CD4-positive, alpha-beta T cell treated with Interleukin-10 for 1 hour (primary cell): ENCODE measurements around the gene SLC29A3.

Source experiments
- DNase-seq: peaks from one replicate; pipeline ENCODE4 v3.0.0-alpha.2; 2020

The SLC29A3 gene

GRCh38 chr10:71324743-71325142 is 5.7 kb downstream of the SLC29A3 start:
- DNase-seq, result no peak

DNA sequence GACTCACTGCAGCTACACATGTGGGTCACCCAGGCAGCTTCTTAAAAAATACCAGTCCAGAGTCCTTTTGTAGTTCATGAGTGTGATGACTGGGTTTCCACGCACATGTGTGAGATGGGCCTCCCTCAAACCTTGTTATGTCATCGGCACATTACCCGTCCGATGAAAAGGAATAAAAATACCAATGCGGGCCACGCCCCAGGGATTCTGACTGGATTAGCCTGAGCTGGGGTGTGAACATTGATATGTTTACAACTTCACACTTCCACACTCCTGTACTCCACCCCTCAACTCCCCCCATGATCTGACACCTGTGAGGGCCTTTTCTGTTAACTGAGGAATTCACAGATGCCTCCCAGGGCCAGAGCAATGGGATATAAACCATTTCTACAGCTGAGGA is 6.2 kb downstream of the SLC29A3 start:
- no peak for DNase-seq

DNA sequence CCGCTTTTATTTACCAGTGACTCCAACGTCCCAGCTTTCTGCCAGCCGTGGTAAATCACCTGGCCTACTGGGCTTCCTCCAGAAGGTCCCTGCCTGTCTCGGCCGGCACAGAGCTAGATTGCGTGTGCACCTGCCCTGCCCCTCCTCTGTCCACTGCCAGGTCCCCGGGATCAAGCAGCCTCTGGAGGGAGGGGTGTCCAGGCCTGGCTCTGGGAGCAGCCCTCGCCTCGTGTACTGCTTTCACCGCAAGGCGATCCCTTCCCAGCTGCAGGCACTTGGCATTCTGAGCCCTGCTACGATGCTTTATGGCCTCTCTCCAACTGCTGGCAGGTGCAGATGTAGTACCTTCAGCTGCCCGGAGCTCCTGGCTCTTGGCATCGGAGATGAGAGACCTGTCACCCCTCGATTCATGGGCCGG is 7.4 kb downstream of the SLC29A3 start:
- DNase-seq, result no peak

- DNase-seq, result no peak
Measured at GRCh38 chr10:71330789-71331404, 11.8 kb downstream of the SLC29A3 start.

DNA sequence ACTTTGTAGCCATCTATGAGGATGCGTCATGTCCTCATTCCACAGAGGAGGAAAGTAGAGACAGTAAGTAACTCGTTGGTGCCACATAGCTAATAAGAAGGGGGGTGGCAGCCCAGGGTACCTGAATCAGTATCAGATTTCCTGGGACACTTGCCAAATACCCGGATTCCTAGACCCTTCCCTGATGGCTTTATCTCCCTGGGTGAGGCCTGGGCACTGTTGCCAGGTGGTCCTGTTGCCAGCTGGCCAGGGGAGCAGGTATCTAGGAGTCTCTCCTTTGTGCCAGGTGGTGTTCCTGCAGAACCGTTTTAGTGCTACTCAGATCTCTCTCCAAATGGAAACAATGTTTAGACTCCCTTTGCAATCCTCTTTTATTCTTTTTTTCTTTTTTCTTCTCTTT is 12.7 kb downstream of the SLC29A3 start:
- DNase-seq, result no peak

- no peak for DNase-seq
Measured at GRCh38 chr10:71332466-71332865, 13.4 kb downstream of the SLC29A3 start.

- DNase-seq, result no peak
Measured at GRCh38 chr10:71333129-71333887, 14.2 kb downstream of the SLC29A3 start.

GRCh38 chr10:71334221-71334791 is 15.2 kb downstream of the SLC29A3 start:
- DNase-seq, result no peak

- no peak for DNase-seq
Measured at GRCh38 chr10:71335173-71335708, 16.2 kb downstream of the SLC29A3 start.

DNA sequence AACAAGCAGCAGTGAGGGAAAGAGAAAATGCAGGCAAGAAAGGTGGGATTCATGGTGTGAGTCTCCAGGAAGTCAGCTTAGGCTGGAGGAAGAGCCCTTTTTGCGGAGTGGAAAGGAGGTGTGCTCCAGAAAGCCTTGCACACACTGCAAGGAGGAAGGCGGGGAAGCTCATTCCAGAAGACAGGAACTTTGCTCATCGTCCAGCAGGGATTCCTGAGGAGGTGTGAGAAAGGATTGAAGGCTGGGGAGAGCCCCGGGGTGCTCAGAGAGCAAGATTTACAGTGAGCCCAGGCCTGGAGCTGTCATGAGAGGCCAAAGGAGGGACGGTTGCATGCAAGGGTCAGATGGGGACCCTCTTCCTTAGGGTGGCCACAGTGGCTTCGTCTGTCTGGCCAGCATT is 17.6 kb downstream of the SLC29A3 start:
- no peak for DNase-seq

GRCh38 chr10:71337219-71337701 is 18.2 kb downstream of the SLC29A3 start:
- no peak for DNase-seq

DNA sequence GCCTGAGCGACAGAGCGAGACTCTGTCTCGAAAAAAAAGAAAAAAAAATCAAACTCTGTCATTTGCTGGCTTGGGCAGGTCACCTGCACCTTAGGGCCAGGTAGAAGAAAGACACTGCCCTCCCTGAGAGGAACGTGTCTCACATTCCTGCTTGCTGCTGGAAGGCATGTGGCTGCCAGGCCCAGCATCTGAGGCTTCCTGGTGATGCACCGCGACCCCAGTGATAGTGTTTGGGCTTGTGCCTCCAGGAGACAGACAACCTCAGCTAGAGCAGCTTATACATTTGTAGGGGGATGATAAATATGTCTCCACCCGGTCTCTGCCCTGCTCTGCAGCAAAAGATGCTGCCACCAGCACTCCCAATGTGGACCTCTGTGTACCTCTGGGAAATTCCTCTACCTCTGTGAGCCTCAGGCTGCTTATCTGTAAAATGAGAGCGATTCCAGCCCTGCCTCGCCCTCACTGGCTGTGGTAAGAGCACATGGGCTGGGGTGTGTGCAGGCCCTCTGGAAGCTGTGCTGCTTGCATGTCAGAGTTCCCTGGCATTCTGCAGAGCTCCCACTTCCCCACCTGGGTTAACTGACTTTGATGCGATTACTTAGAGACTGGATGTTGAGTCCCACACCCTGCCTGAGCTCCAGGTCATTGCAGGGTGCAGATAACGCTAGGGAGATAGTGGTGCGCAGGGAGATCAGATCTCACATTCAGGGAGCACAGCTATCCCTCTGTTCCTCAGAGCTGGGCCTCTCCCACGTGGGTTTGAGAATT is 19.9 kb downstream of the SLC29A3 start:
- DNase-seq, result no peak

DNA sequence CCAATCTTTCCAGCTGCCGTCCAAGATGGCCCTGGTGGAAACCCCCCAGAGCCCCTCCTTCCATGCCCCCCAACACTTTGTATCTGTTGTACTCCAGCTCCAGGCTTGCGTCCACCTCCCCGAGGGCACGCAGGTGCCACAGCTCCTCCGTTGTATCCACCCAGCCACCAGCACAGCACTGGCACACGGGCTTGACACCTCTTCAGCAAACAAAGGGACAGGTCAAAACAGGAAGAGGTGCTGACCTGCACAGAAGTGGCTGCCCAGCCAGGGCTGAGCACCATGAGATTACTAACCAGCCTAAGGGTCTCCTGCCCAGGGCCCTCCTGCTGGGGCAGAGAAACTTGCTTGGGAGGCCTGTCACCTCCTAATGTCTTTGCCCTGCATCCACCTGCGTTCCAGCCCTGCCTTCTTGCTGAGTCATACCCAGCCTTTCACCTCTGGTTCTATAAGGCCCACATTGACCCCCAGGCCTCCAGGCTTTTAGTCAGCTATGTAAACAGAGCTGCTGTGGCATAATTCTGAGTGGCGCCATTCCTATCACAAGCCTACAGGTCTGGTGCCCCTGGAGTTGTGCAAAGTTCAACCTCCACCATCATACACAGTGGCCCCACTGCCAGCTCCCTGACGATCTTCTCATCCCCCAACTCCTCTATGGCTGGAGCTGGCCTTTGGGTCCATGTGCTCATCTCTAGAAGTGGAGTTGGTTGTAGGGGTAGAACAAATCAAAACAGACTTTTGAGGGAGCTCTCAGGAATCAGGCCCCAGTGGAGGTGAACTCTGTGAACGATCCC is 20.9 kb downstream of the SLC29A3 start:
- DNase-seq, result no peak

- no peak for DNase-seq
Measured at GRCh38 chr10:71342573-71343391, 23.7 kb downstream of the SLC29A3 start.

DNA sequence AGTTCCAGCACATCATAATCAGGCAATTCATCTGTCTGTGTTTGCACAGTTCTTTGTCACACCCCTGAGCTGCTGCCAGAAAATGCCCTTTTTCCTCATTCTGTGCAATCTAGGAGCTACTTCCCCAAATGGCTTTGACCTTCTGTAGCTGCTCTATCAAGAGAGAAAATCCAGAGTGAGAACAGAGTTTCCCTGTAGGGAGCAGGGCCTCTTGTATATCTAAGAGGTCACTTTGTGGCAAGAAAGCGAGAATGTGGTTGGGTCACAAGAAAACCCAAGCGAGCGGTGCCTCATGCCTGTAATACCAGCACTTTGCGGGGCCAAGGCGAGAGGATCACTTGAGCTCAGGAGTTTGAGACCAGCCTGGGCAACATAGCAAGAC is 24.3 kb downstream of the SLC29A3 start:
- no peak for DNase-seq

DNA sequence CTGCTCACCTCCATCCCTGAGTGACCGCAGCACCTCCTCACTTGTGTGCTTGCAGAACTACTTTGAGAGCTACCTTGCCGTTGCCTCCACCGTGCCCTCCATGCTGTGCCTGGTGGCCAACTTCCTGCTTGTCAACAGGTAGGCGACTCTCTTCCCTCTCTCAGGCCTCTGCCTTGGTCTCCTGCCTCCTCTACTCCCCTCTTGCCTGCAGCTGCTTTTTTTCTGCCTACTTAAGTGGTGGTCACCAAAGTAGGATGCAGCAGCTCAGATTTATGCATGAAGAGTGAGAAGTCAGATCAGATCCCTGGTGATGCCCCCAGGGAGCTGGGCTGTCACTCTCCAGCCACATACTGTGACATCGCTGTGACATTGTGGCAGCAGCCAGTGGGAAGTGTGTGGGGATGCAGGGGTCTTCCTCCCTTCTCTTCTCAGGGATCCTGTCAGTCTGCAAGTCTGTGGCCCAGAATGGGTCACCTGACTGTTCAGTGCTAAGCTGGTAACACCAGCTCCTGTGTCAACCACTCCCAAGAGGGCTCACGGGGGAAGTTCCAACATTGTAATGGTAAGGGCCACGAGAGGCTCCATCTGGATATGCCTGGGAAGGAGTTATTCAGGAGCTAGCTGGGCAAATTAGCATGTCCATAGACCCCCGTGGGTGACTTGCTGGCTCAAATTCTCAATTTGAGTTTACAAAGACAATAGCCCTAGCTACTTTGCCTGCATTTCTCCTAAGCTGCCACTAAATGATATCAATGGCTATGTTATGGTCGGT is 25.3 kb downstream of the SLC29A3 start:
- DNase-seq, result no peak

DNA sequence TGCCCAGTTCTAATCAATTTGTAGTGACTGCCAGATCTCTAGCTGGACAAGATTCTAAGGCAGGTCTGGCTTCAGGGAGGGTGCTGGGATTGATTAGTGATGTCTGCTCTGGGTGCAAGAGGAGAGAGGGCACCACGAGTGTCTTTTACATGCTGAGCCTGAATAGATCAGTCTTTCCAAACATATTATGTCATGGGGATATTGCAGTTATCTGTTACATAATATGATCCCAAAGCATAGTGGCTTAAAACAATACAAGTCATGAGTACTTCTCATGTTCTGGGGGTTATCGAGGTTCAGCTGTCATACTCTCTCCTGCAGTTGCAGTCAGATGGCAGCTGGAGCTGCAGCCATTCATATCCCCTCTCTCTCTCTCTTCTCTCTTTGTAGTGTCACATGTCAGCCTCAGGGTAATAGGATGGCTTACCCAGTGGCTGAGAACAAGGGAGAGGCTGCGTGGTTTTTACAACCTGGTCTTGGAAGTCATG is 26.0 kb downstream of the SLC29A3 start:
- DNase-seq, result no peak

GRCh38 chr10:71345694-71346093 is 26.6 kb downstream of the SLC29A3 start:
- DNase-seq, result no peak

DNA sequence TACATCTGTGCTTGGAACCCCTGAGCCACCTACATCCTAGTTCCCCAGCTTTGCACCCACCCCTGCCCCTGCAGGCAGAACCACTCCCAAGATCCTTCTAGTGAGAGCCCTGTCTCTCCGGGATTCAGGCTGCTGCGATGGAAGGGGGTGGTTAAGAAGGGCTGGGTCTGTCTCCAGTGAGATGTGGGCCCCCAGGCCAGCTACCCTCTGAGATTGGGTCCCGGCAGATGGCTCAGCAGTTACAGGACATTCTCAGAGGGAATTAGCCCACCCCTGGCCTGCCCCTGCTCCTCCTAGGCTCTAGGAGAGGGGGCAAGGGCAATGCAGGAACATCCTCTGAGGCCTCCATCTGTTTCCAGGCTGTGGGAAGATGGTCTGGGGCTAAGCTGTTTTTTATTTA is 27.7 kb downstream of the SLC29A3 start:
- DNase-seq, result no peak
